Neural progenitor cell (in vitro differentiated cells): ENCODE data around the gene AGTRAP. TPM values are rescaled to one million over a fixed set of nuclear protein-coding genes. Genes with fewer than 3 reads are reported as not detected.

ENCODE experiments used
- DNase-seq: peaks from one replicate; pipeline ENCODE4 v3.0.0-alpha.2; 2016; ENCODE audit warnings: low spot score
- H2AFZ ChIP-seq: fragments of 200-600 bp; sonication (generic); replicated peaks from 2 replicates; pipeline ENCODE4 v1.6.1; 2016; ENCODE audit warnings: antibody characterized with exemption
- H3F3A ChIP-seq: fragments of 200-600 bp; sonication (generic); 2 replicates; pipeline ENCODE4 v1.6.1; 2016; ENCODE audit warnings: antibody characterized with exemption, low read depth
- H3K27ac ChIP-seq: fragments of 200-600 bp; sonication (generic); 2 replicates; pipeline ENCODE4 v1.5.1; 2016; ENCODE audit warnings: mild to moderate bottlenecking
- H3K27me3 ChIP-seq: fragments of 200-600 bp; sonication (generic); 2 replicates; pipeline ENCODE4 v1.6.1; 2016; ENCODE audit warnings: mild to moderate bottlenecking, moderate library complexity
- H3K36me3 ChIP-seq: fragments of 200-600 bp; sonication (generic); 2 replicates; pipeline ENCODE4 v1.5.1; 2016
- H3K4me1 ChIP-seq: fragments of 200-600 bp; sonication (generic); 2 replicates; pipeline ENCODE4 v1.6.1; 2016; ENCODE audit warnings: mixed run types
- H3K4me2 ChIP-seq: fragments of 200-600 bp; sonication (generic); 2 replicates; pipeline ENCODE4 v1.6.1; 2016
- H3K4me3 ChIP-seq: fragments of 200-600 bp; sonication (generic); 2 replicates; pipeline ENCODE4 v1.5.1; 2016
- H3K79me2 ChIP-seq: fragments of 200-600 bp; sonication (generic); 2 replicates; pipeline ENCODE4 v1.6.1; 2016; ENCODE audit warnings: low read depth
- H3K9ac ChIP-seq: fragments of 200-600 bp; sonication (generic); 2 replicates; pipeline ENCODE4 v1.6.1; 2016
- H3K9me3 ChIP-seq: fragments of 200-600 bp; sonication (generic); 2 replicates; pipeline ENCODE4 v1.5.1; 2016; ENCODE audit warnings: low read depth
- H4K20me1 ChIP-seq: fragments of 200-600 bp; sonication (generic); 2 replicates; pipeline ENCODE4 v1.6.1; 2016; ENCODE audit warnings: low read depth
- H3K27ac Mint-ChIP-seq: 3 replicates; pipeline ENCODE4 v1.8.0; 2021; ENCODE audit warnings: mixed read lengths
- H3K27me3 Mint-ChIP-seq: 2 replicates; pipeline ENCODE4 v1.8.0; 2022; ENCODE audit warnings: low read depth, mild to moderate bottlenecking, inconsistent platforms, moderate library complexity, mixed read lengths; ENCODE audit not compliant: insufficient read depth
- H3K36me3 Mint-ChIP-seq: 3 replicates; pipeline ENCODE4 v1.8.0; 2021; ENCODE audit warnings: mixed read lengths
- H3K4me1 Mint-ChIP-seq: 3 replicates; pipeline ENCODE4 v1.8.0; 2021; ENCODE audit warnings: mixed read lengths
- H3K4me3 Mint-ChIP-seq: 3 replicates; pipeline ENCODE4 v1.8.0; 2021; ENCODE audit warnings: mild to moderate bottlenecking, moderate library complexity, mixed read lengths
- H3K9me3 Mint-ChIP-seq: 3 replicates; pipeline ENCODE4 v1.8.0; 2020; ENCODE audit warnings: mixed read lengths
- EZH2 ChIP-seq: fragments of 200-600 bp; sonication (generic); IDR thresholded peaks from 2 replicates; pipeline ENCODE4 v1.6.1; 2017; ENCODE audit warnings: antibody characterized with exemption, mild to moderate bottlenecking, moderate library complexity
- EZH2phosphoT487 ChIP-seq: fragments of 200-600 bp; sonication (generic); IDR thresholded peaks from 2 replicates; pipeline ENCODE4 v1.6.1; 2017; ENCODE audit warnings: antibody characterized with exemption
- total RNA-seq: library from RNA; depleted of rRNA; stranded (reverse); fragments of >200 nt; gene quantifications from 2 replicates; pipeline ENCODE4 v1.2.3, GENCODE V29; 2015; ENCODE audit warnings: low replicate concordance
- TF ChIP-seq, protein P1 (sequence below): fragments of 200-600 bp; sonication (generic); IDR thresholded peaks from 2 replicates; pipeline ENCODE4 v1.5.1; 2017; ENCODE audit warnings: antibody characterized with exemption, mild to moderate bottlenecking

The AGTRAP gene
- total RNA-seq, 1 donor from 2014 or later, result 12.4 TPM

DNA sequence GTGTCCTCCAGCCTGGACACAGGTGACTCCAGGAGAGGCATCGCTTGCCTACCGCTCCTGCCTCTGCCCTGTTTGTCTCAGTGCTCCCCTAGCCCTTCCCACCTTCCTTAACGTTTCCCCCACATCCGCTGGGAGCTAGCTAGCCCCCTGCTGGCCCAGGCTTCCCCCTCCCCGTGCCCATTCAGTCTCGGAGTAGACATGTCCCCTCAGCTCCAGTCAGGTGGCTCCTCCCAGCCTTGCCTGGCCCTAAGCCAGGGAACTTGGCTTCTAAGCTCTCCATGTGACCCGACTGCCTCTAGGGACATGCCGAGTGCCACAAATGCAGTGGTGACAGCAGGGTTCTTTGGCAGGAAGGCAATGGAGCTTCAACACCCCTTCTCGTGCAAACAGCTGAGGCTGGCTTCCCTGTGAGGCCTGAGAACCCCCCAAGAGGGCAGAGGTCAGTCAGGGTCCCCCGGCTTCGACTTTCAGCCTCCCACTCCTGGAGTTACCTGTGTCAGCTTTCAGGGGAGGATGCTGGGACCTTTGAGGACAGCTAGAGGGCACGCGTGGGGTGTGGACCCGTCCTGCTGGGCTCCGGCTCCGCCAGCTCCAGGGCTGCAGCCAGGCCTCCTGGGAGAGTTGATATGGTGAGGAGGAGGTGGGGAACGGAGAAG lies 28.2 kb upstream of the AGTRAP start:
- no peak for DNase-seq
- Histone ChIP-seq H4K20me1 (peaks cover 53% of the 10 kb centered on the region), H3K9ac (no peak overlapping the region), H3K36me3 (no peaks in the 10 kb centered on the region), H3K4me3 (no peak overlapping the region), H3K79me2 (peaks cover 34% of the 10 kb centered on the region), H3F3A (peaks cover 11% of the 10 kb centered on the region), H3K27me3 (no peaks in the 10 kb centered on the region), H2AFZ (no peak overlapping the region), H3K9me3 (no peaks in the 10 kb centered on the region), H3K27ac (no peak overlapping the region), H3K4me1 (peaks cover 29% of the 10 kb centered on the region), H3K4me2 (no peak overlapping the region)
- peak overlapping the region; percentile 46 for H3K27ac Mint-ChIP-seq
- peaks cover 43% of the 10 kb centered on the region for H3K4me1 Mint-ChIP-seq
- no peaks in the 10 kb centered on the region for H3K9me3 Mint-ChIP-seq
- TF ChIP-seq EZH2phosphoT487 (no peak), EZH2 (no peak)
- TF ChIP-seq, protein P1, sequence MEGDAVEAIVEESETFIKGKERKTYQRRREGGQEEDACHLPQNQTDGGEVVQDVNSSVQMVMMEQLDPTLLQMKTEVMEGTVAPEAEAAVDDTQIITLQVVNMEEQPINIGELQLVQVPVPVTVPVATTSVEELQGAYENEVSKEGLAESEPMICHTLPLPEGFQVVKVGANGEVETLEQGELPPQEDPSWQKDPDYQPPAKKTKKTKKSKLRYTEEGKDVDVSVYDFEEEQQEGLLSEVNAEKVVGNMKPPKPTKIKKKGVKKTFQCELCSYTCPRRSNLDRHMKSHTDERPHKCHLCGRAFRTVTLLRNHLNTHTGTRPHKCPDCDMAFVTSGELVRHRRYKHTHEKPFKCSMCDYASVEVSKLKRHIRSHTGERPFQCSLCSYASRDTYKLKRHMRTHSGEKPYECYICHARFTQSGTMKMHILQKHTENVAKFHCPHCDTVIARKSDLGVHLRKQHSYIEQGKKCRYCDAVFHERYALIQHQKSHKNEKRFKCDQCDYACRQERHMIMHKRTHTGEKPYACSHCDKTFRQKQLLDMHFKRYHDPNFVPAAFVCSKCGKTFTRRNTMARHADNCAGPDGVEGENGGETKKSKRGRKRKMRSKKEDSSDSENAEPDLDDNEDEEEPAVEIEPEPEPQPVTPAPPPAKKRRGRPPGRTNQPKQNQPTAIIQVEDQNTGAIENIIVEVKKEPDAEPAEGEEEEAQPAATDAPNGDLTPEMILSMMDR, result no peak
- peaks cover 3% of the 10 kb centered on the region for H3K27me3 Mint-ChIP-seq
- H3K36me3 Mint-ChIP-seq, result peaks cover 4% of the 10 kb centered on the region
- no peak overlapping the region for H3K4me3 Mint-ChIP-seq

DNA sequence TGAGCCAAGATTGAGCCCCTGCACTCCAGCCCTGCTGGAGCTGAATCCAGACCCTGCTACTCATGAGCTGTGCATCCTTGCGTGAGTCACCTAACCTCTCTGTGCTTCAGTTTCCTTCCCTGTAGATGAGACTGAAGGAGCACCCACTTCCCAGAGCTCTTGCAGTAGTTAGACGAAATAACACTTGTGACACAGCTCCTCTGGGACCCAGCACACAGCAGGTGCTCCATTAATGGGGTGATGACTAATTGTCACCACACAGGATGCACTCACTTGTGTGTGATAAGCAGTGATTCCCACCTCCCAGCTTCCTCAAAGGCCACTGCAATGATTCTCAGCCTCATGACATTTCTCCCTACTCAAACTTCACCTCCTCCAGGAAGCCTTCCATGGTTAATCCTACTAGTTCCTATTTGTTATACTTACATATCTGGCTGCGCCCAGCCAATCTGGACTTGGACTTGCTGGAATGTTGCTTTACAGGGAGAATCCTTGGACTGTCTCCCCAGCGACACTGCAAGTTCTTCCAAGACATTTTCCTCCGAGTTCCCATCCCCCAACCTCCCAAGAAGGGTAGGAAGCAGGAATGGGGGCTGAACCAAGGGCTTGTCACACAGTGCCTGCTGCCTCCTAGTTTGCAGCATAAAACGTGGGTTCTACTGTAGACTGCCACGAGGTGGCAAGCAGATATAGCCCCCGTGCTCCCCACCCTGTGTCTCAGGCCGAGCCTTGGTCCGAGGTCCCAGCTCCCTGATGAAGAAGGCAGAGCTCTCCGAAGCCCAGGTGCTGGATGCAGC lies 27.2 kb upstream of the AGTRAP start:
- Mint-ChIP-seq H3K9me3 (no peaks in the 10 kb centered on the region), H3K4me1 (peaks cover 38% of the 10 kb centered on the region), H3K36me3 (peaks cover 4% of the 10 kb centered on the region), H3K4me3 (no peak overlapping the region), H3K27ac (peak overlapping the region; percentile 19), H3K27me3 (peaks cover 3% of the 10 kb centered on the region)
- peaks cover 7% of the 10 kb centered on the region for H3F3A ChIP-seq
- no peak overlapping the region for H3K27ac ChIP-seq
- TF ChIP-seq, protein P1, result no peak
- TF ChIP-seq EZH2 (no peak), EZH2phosphoT487 (no peak)
- DNase-seq, result no peak
- H3K9ac ChIP-seq, result no peak overlapping the region
- H3K36me3 ChIP-seq, result no peaks in the 10 kb centered on the region
- no peaks in the 10 kb centered on the region for H3K27me3 ChIP-seq
- H4K20me1 ChIP-seq, result peaks cover 43% of the 10 kb centered on the region
- H3K9me3 ChIP-seq, result no peaks in the 10 kb centered on the region
- H2AFZ ChIP-seq, result no peak overlapping the region
- peaks cover 27% of the 10 kb centered on the region for H3K4me1 ChIP-seq
- H3K79me2 ChIP-seq, result peaks cover 24% of the 10 kb centered on the region
- H3K4me2 ChIP-seq, result no peak overlapping the region
- H3K4me3 ChIP-seq, result no peak overlapping the region

DNA sequence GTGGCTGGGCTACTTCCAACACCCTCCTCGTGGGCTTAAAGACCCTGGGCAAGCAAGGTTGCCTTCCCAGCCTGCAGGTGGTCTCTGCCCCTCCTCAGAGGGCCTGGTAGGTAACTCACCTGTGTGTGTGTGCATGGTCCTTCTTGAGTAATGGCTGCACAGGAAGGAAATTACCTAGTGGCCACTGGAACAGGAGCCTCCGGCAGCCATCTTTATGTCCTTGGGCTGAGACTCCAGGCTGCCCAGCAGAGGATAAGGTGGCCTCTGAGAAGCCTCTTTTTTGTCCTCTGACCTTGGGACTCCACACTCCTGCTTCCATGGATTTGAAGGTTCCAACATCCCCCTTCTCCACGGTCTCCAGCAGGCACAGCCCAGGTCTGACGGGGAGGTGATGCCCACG lies 24.4 kb upstream of the AGTRAP start:
- H3F3A ChIP-seq, result peaks cover 3% of the 10 kb centered on the region
- no peak overlapping the region for H3K27ac ChIP-seq
- Mint-ChIP-seq H3K27ac (no peak overlapping the region), H3K4me3 (no peak overlapping the region), H3K36me3 (peaks cover 7% of the 10 kb centered on the region), H3K27me3 (peaks cover 3% of the 10 kb centered on the region), H3K4me1 (peaks cover 20% of the 10 kb centered on the region), H3K9me3 (no peaks in the 10 kb centered on the region)
- H3K9me3 ChIP-seq, result no peaks in the 10 kb centered on the region
- H3K4me2 ChIP-seq, result no peak overlapping the region
- H3K9ac ChIP-seq, result no peak overlapping the region
- no peaks in the 10 kb centered on the region for H3K36me3 ChIP-seq
- no peak for DNase-seq
- no peaks in the 10 kb centered on the region for H3K79me2 ChIP-seq
- H4K20me1 ChIP-seq, result peaks cover 16% of the 10 kb centered on the region
- no peak for TF ChIP-seq EZH2phosphoT487
- TF ChIP-seq, protein P1, result no peak
- TF ChIP-seq EZH2, result no peak
- H3K27me3 ChIP-seq, result no peaks in the 10 kb centered on the region
- H3K4me3 ChIP-seq, result no peak overlapping the region
- no peak overlapping the region for H2AFZ ChIP-seq
- peaks cover 6% of the 10 kb centered on the region for H3K4me1 ChIP-seq
